Neural cell (in vitro differentiated cells): Measurements from ENCODE around the gene OSGEP. TPM values are rescaled to one million over a fixed set of nuclear protein-coding genes. Genes with fewer than 3 reads are reported as not detected.

Source experiments
- H2AFZ ChIP-seq: fragments of 200-600, 300-800 bp; sonication (generic), shearing (Covaris generic); 2 replicates; pipeline ENCODE4 v1.6.0; 2014; ENCODE audit warnings: low read depth, mild to moderate bottlenecking, antibody characterized with exemption, low read length, moderate library complexity
- H3F3A ChIP-seq: fragments of 200-600 bp; shearing (Covaris generic); 2 replicates; pipeline ENCODE4 v1.6.1; 2016; ENCODE audit warnings: mild to moderate bottlenecking, moderate library complexity, mixed read lengths, antibody characterized with exemption, low read length; ENCODE audit not compliant: insufficient read depth, poor library complexity, severe bottlenecking
- H3K27ac ChIP-seq: fragments of 200-600, 300-800 bp; sonication (generic), shearing (Covaris generic); 2 replicates; pipeline ENCODE4 v1.5.1; 2014; ENCODE audit warnings: mild to moderate bottlenecking, low read length, moderate library complexity
- H3K27me3 ChIP-seq: fragments of 300-800, 200-600 bp; sonication (generic), shearing (Covaris generic); 2 replicates; pipeline ENCODE4 v1.6.0; 2014; ENCODE audit warnings: mild to moderate bottlenecking, low read depth, low read length, moderate library complexity; ENCODE audit not compliant: insufficient read depth
- H3K36me3 ChIP-seq: fragments of 300-800, 200-600 bp; sonication (generic), shearing (Covaris generic); 2 replicates; pipeline ENCODE4 v1.5.1; 2014; ENCODE audit warnings: mild to moderate bottlenecking, antibody characterized with exemption, low read length, moderate library complexity; ENCODE audit not compliant: insufficient read depth
- H3K4me2 ChIP-seq: fragments of 300-800, 200-600 bp; sonication (generic), shearing (Covaris generic); 2 replicates; pipeline ENCODE4 v1.6.0; 2014; ENCODE audit warnings: mild to moderate bottlenecking, low read length
- H3K4me3 ChIP-seq: fragments of 300-800, 200-600 bp; sonication (generic), shearing (Covaris generic); 2 replicates; pipeline ENCODE4 v1.5.1; 2014; ENCODE audit warnings: mild to moderate bottlenecking, low read length, moderate library complexity
- H3K79me2 ChIP-seq: fragments of 200-600 bp; shearing (Covaris generic); replicated peaks from 2 replicates; pipeline ENCODE4 v1.6.0; 2014; ENCODE audit warnings: mild to moderate bottlenecking, low read length, moderate library complexity; ENCODE audit not compliant: insufficient read depth
- H3K9ac ChIP-seq: fragments of 300-800, 200-600 bp; sonication (generic), shearing (Covaris generic); 2 replicates; pipeline ENCODE4 v1.6.1; 2016; ENCODE audit warnings: mild to moderate bottlenecking, low read length, mixed read lengths
- H3K9me2 ChIP-seq: fragments of 200-600 bp; shearing (Covaris generic); 2 replicates; pipeline ENCODE4 v1.6.1; 2016; ENCODE audit warnings: mild to moderate bottlenecking, low read length, mixed read lengths; ENCODE audit not compliant: insufficient read depth
- H3K9me3 ChIP-seq: fragments of 200-600, 300-800 bp; sonication (generic), shearing (Covaris generic); 2 replicates; pipeline ENCODE4 v1.6.1; 2016; ENCODE audit warnings: mild to moderate bottlenecking, mixed run types, low read length, moderate library complexity, mixed read lengths
- H4K20me1 ChIP-seq: fragments of 200-600 bp; shearing (Covaris generic); 2 replicates; pipeline ENCODE4 v1.6.1; 2016; ENCODE audit warnings: mild to moderate bottlenecking, mixed run types; ENCODE audit not compliant: insufficient read depth
- CTCF ChIP-seq: fragments of 450-650 bp; IDR thresholded peaks from 2 replicates; pipeline ENCODE4 v1.5.1; 2014; ENCODE audit warnings: antibody characterized with exemption, mild to moderate bottlenecking, moderate library complexity; ENCODE audit not compliant: poor library complexity, severe bottlenecking
- EP300 ChIP-seq: fragments of 450-650 bp; conservative IDR thresholded peaks from 2 replicates; pipeline ENCODE4 v1.6.1; 2014; ENCODE audit warnings: antibody characterized with exemption, mild to moderate bottlenecking, moderate library complexity; ENCODE audit not compliant: poor library complexity, severe bottlenecking
- EZH2 ChIP-seq: fragments of 200-600, 300-800 bp; shearing (Covaris generic), sonication (generic); IDR thresholded peaks from 2 replicates; pipeline ENCODE4 v1.6.1; 2014; ENCODE audit warnings: antibody characterized with exemption, low read length, borderline replicate concordance, mild to moderate bottlenecking; ENCODE audit not compliant: insufficient read depth, poor library complexity, severe bottlenecking
- MXI1 ChIP-seq: fragments of 450-650 bp; conservative IDR thresholded peaks from 2 replicates; pipeline ENCODE4 v1.6.1; 2014; ENCODE audit warnings: antibody characterized with exemption, mild to moderate bottlenecking; ENCODE audit not compliant: poor library complexity, severe bottlenecking
- POLR2AphosphoS5 ChIP-seq: IDR thresholded peaks from 2 replicates; pipeline ENCODE4 v1.6.1; 2012
- RAD21 ChIP-seq: fragments of 450-650 bp; conservative IDR thresholded peaks from 2 replicates; pipeline ENCODE4 v1.6.1; 2014; ENCODE audit warnings: antibody characterized with exemption, mild to moderate bottlenecking, moderate library complexity
- REST ChIP-seq: IDR thresholded peaks from 2 replicates; pipeline ENCODE4 v1.6.1; 2012; ENCODE audit warnings: borderline replicate concordance
- SMC3 ChIP-seq: fragments of 450-650 bp; conservative IDR thresholded peaks from 2 replicates; pipeline ENCODE4 v1.6.1; 2014; ENCODE audit warnings: antibody characterized with exemption, mild to moderate bottlenecking, moderate library complexity; ENCODE audit not compliant: poor library complexity
- TAF1 ChIP-seq: IDR thresholded peaks from 2 replicates; pipeline ENCODE4 v1.6.1; 2012; ENCODE audit warnings: low read depth
- polyA plus RNA-seq: library from polyadenylated mRNA; depleted of rRNA; stranded (reverse); fragments of >200 nt; gene quantifications from 2 replicates; pipeline ENCODE4 v1.2.3, GENCODE V29; 2014

Gene OSGEP
- polyA plus RNA-seq, 1 donor from 2014 or later, result 264 TPM

- no peak overlapping the region for H3K4me2 ChIP-seq
- no peak overlapping the region for H3K4me3 ChIP-seq
- H3F3A ChIP-seq, result no peaks in the 10 kb centered on the region
- H3K27me3 ChIP-seq, result no peaks in the 10 kb centered on the region
- TF ChIP-seq MXI1 (no peak), EP300 (no peak), EZH2 (no peak), CTCF (no peak), SMC3 (no peak)
- H3K79me2 ChIP-seq, result no peaks in the 10 kb centered on the region
- peaks cover 2% of the 10 kb centered on the region for H3K36me3 ChIP-seq
- peaks cover 4% of the 10 kb centered on the region for H3K9me3 ChIP-seq
- H3K27ac ChIP-seq, result no peak overlapping the region
- H4K20me1 ChIP-seq, result no peaks in the 10 kb centered on the region
- no peak overlapping the region for H2AFZ ChIP-seq
- H3K9me2 ChIP-seq, result no peaks in the 10 kb centered on the region
- H3K9ac ChIP-seq, result no peak overlapping the region
Measured at GRCh38 chr14:20440882-20441281, 13.7 kb downstream of the OSGEP start.

DNA sequence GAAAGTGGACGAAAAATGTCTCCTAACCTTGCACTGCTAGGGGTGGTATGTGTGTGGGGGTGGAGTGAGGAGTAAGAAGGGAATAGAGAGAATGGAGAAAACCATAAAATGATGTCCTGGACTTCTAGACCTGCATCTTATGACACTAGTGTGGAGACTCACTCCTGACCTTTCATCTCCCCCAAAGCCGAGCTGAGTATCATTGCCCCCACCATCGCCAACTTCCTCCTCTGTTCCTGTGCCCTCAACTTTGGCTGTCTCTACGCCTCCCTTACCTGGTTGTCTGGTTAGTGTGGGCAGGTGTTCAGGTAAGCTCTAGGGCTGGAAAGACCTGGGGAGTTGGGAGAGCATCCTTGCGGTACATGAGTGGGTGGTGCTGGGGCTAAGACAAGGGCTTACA, 14.1 kb downstream of the OSGEP start:
- no peak overlapping the region for H3K4me2 ChIP-seq
- no peaks in the 10 kb centered on the region for H3K36me3 ChIP-seq
- H3K27ac ChIP-seq, result no peak overlapping the region
- H3K9me2 ChIP-seq, result no peaks in the 10 kb centered on the region
- no peaks in the 10 kb centered on the region for H4K20me1 ChIP-seq
- peaks cover 4% of the 10 kb centered on the region for H3K9me3 ChIP-seq
- H3K4me3 ChIP-seq, result no peak overlapping the region
- H3K79me2 ChIP-seq, result no peaks in the 10 kb centered on the region
- no peaks in the 10 kb centered on the region for H3K27me3 ChIP-seq
- TF ChIP-seq REST (no peak), SMC3 (no peak)
- no peaks in the 10 kb centered on the region for H3F3A ChIP-seq
- H2AFZ ChIP-seq, result no peak overlapping the region
- no peak overlapping the region for H3K9ac ChIP-seq

DNA sequence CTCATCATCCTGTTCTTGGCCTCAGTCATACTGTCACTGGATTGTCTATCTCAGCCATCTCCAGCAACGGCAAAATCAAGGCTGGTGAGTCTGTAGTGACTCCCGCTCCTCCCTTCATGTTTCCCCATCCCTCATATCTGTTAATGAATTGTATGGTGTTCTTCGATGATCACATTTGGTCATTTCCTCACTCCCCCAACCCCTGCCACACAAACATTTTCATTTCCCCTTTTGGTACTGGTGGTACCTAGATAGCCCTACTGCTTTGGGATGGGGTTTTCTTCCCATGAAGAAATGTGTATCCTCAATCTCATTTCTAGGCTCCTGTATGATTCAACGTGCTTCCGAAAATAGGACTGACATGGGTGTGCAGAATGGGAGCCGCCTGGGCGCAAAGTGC, 15.9 kb downstream of the OSGEP start:
- Histone ChIP-seq H3F3A (no peaks in the 10 kb centered on the region), H3K9me2 (no peaks in the 10 kb centered on the region), H3K4me3 (no peak overlapping the region), H3K4me2 (no peak overlapping the region), H4K20me1 (no peaks in the 10 kb centered on the region), H3K9ac (no peak overlapping the region), H3K79me2 (no peaks in the 10 kb centered on the region), H3K9me3 (peaks cover 4% of the 10 kb centered on the region), H3K27me3 (no peaks in the 10 kb centered on the region), H2AFZ (no peak overlapping the region), H3K27ac (no peak overlapping the region), H3K36me3 (no peaks in the 10 kb centered on the region)
- TF ChIP-seq POLR2AphosphoS5 (no peak), EZH2 (no peak), MXI1 (no peak), CTCF (no peak), SMC3 (no peak), RAD21 (no peak), TAF1 (no peak), EP300 (no peak)
